ENCODE measurements around the gene MMP13. TPM values are rescaled to one million over a fixed set of nuclear protein-coding genes. Genes with fewer than 3 reads are reported as not detected.

The MMP13 gene
- total RNA-seq: under 0.01 TPM in 1 of 2 replicates, not detected in the other

GRCh38 chr11:102955624-102956023 lies at the start of gene MMP13:
TSS of gene MMP13 (minus strand) at chr11:102955732. CDS start at chr11:102955705, 27 bp downstream.

Other genes starting within 250 kb of the MMP13 start
- gene MMP27, start 250.0 kb downstream of the MMP13 start, total RNA-seq: not detected in 2 replicates
- gene MMP8, start 230.8 kb downstream of the MMP13 start, total RNA-seq: 1.4 and 1.5 TPM in 2 replicates
- gene MMP10, start 175.1 kb downstream of the MMP13 start, total RNA-seq: 1.3 and 2.1 TPM in 2 replicates
- 47.9 and 122 TPM in 2 replicates for gene MMP1, start 157.6 kb downstream of the MMP13 start, total RNA-seq
- 0.88 and 10.7 TPM in 2 replicates for gene MMP3, start 112.1 kb downstream of the MMP13 start, total RNA-seq
- 0.18 and 1.2 TPM in 2 replicates for gene MMP12, start 80.8 kb downstream of the MMP13 start, total RNA-seq
- 54.0 and 56.7 TPM in 2 replicates for gene DCUN1D5, start 136.4 kb upstream of the MMP13 start, total RNA-seq
- 40.7 and 55.8 TPM in 2 replicates for gene DYNC2H1, start 153.7 kb upstream of the MMP13 start, total RNA-seq